Left forelimb (tissue), 1 donor: Measurements from ENCODE around the gene CUBN.

Source experiments
- DNase-seq: peaks from one replicate; pipeline ENCODE4 v3.0.0-alpha.2; 2018; ENCODE audit warnings: low spot score

CUBN gene

GRCh38 chr10:17068953-17069352, 60.7 kb downstream of the CUBN start:
- no peak for DNase-seq

- no peak for DNase-seq
These were observed 62.0 kb downstream of the CUBN start for GRCh38 chr10:17067376-17068264.

- DNase-seq = no peak
These were observed 62.8 kb downstream of the CUBN start for GRCh38 chr10:17066807-17067206.

- DNase-seq = no peak
These were observed 63.6 kb downstream of the CUBN start for GRCh38 chr10:17066000-17066399.

- DNase-seq = no peak
These were observed 64.3 kb downstream of the CUBN start for GRCh38 chr10:17065273-17065672.

GRCh38 chr10:17064435-17064834, 65.2 kb downstream of the CUBN start:
- no peak for DNase-seq

- DNase-seq = no peak
These were observed 66.6 kb downstream of the CUBN start for GRCh38 chr10:17062955-17063484.

- no peak for DNase-seq
These were observed 67.1 kb downstream of the CUBN start for GRCh38 chr10:17062493-17062892.

- no peak for DNase-seq
These were observed 67.6 kb downstream of the CUBN start for GRCh38 chr10:17062009-17062408.

GRCh38 chr10:17061418-17061817, 68.2 kb downstream of the CUBN start:
- no peak for DNase-seq

- no peak for DNase-seq
These were observed 69.3 kb downstream of the CUBN start for GRCh38 chr10:17060289-17060688.

GRCh38 chr10:17059197-17059688, 70.4 kb downstream of the CUBN start:
- no peak for DNase-seq

- no peak for DNase-seq
These were observed 71.5 kb downstream of the CUBN start for GRCh38 chr10:17058093-17058492.

GRCh38 chr10:17056781-17057428, 72.7 kb downstream of the CUBN start:
- DNase-seq = no peak

GRCh38 chr10:17053513-17053912, 76.1 kb downstream of the CUBN start:
- no peak for DNase-seq

GRCh38 chr10:17053061-17053460, 76.5 kb downstream of the CUBN start:
- no peak for DNase-seq

- no peak for DNase-seq
These were observed 77.8 kb downstream of the CUBN start for GRCh38 chr10:17051851-17052250.

- no peak for DNase-seq
These were observed 80.4 kb downstream of the CUBN start for GRCh38 chr10:17049195-17049594.

GRCh38 chr10:17047908-17048307, 81.7 kb downstream of the CUBN start:
- DNase-seq = no peak

- no peak for DNase-seq
These were observed 82.6 kb downstream of the CUBN start for GRCh38 chr10:17046989-17047388.

GRCh38 chr10:17043586-17043985, 86.0 kb downstream of the CUBN start:
- DNase-seq = no peak

- no peak for DNase-seq
These were observed 87.7 kb downstream of the CUBN start for GRCh38 chr10:17041626-17042520.
